ENCODE results near the gene PRM3.

Gene PRM3

GRCh38 chr16:11265124-11265523, 8.3 kb downstream of the PRM3 start:
- no peaks in the 10 kb centered on the region for H3K4me1 ChIP-seq
- no peak overlapping the region for H3K27ac ChIP-seq
- no peak overlapping the region for H3K4me3 ChIP-seq (ENCODE audit: low read depth, low read length)
- H3K27me3 ChIP-seq (ENCODE audit: control insufficient read depth, insufficient read depth, low read length), result no peaks in the 10 kb centered on the region
- no peak overlapping the region for H3K9ac ChIP-seq
- H2AFZ ChIP-seq, result no peak overlapping the region
- H3K79me2 ChIP-seq, result no peaks in the 10 kb centered on the region
- H3K36me3 ChIP-seq (ENCODE audit: control insufficient read depth, insufficient read depth, low read length), result no peaks in the 10 kb centered on the region
- no peak overlapping the region for H3K4me2 ChIP-seq (ENCODE audit: low read length)
- no peak for TF ChIP-seq CTCF (IDR thresholded peaks at IDR 0.05)
- H3K9me3 ChIP-seq (ENCODE audit: control insufficient read depth, low read length), result no peaks in the 10 kb centered on the region

GRCh38 chr16:11264155-11264832, 9.1 kb downstream of the PRM3 start:
- Histone ChIP-seq H3K4me1 (no peaks in the 10 kb centered on the region), H3K27ac (no peak overlapping the region), H3K9me3 (ENCODE audit: control insufficient read depth, low read length) (no peaks in the 10 kb centered on the region), H3K4me3 (ENCODE audit: low read depth, low read length) (no peak overlapping the region), H3K9ac (no peak overlapping the region), H3K4me2 (ENCODE audit: low read length) (no peak overlapping the region), H3K27me3 (ENCODE audit: control insufficient read depth, insufficient read depth, low read length) (no peaks in the 10 kb centered on the region), H3K79me2 (no peaks in the 10 kb centered on the region), H3K36me3 (ENCODE audit: control insufficient read depth, insufficient read depth, low read length) (no peaks in the 10 kb centered on the region), H2AFZ (no peak overlapping the region)
- TF ChIP-seq CTCF (IDR thresholded peaks at IDR 0.05), result no peak

GRCh38 chr16:11263737-11264136, 9.7 kb downstream of the PRM3 start:
- no peaks in the 10 kb centered on the region for H3K27me3 ChIP-seq (ENCODE audit: control insufficient read depth, insufficient read depth, low read length)
- no peaks in the 10 kb centered on the region for H3K79me2 ChIP-seq
- no peaks in the 10 kb centered on the region for H3K4me1 ChIP-seq
- no peaks in the 10 kb centered on the region for H3K36me3 ChIP-seq (ENCODE audit: control insufficient read depth, insufficient read depth, low read length)
- H3K9me3 ChIP-seq (ENCODE audit: control insufficient read depth, low read length), result no peaks in the 10 kb centered on the region
- H3K4me2 ChIP-seq (ENCODE audit: low read length), result no peak overlapping the region
- no peak for TF ChIP-seq CTCF (IDR thresholded peaks at IDR 0.05)
- H3K9ac ChIP-seq, result no peak overlapping the region
- H3K27ac ChIP-seq, result no peak overlapping the region
- no peak overlapping the region for H2AFZ ChIP-seq
- H3K4me3 ChIP-seq (ENCODE audit: low read depth, low read length), result no peak overlapping the region

- Histone ChIP-seq H2AFZ (no peak overlapping the region), H3K79me2 (no peaks in the 10 kb centered on the region), H3K36me3 (ENCODE audit: control insufficient read depth, insufficient read depth, low read length) (no peaks in the 10 kb centered on the region), H3K27me3 (ENCODE audit: control insufficient read depth, insufficient read depth, low read length) (no peaks in the 10 kb centered on the region), H3K4me3 (ENCODE audit: low read depth, low read length) (no peak overlapping the region), H3K27ac (no peak overlapping the region), H3K4me2 (ENCODE audit: low read length) (no peak overlapping the region), H3K4me1 (no peaks in the 10 kb centered on the region), H3K9me3 (ENCODE audit: control insufficient read depth, low read length) (no peaks in the 10 kb centered on the region), H3K9ac (no peak overlapping the region)
- no peak for TF ChIP-seq CTCF (IDR thresholded peaks at IDR 0.05)
These were observed 10.5 kb downstream of the PRM3 start for GRCh38 chr16:11262915-11263314.

- no peak overlapping the region for H3K27ac ChIP-seq
These were observed 12.8 kb downstream of the PRM3 start for GRCh38 chr16:11260596-11260966.

More at GRCh38 chr16:11260596-11260966, 12.8 kb downstream of the PRM3 start:
- TF ChIP-seq CTCF (IDR thresholded peaks at IDR 0.05), result no peak
- Histone ChIP-seq H3K36me3 (ENCODE audit: control insufficient read depth, insufficient read depth, low read length) (no peaks in the 10 kb centered on the region), H3K4me3 (ENCODE audit: low read depth, low read length) (no peak overlapping the region), H2AFZ (no peak overlapping the region), H3K4me2 (ENCODE audit: low read length) (no peak overlapping the region), H3K27me3 (ENCODE audit: control insufficient read depth, insufficient read depth, low read length) (no peaks in the 10 kb centered on the region), H3K4me1 (peaks cover 3% of the 10 kb centered on the region), H3K9ac (no peak overlapping the region), H3K79me2 (no peaks in the 10 kb centered on the region), H3K9me3 (ENCODE audit: control insufficient read depth, low read length) (no peaks in the 10 kb centered on the region)

Data from parathyroid adenoma (tissue), 2 donors.